ENCODE data around the gene STK24. TPM values are rescaled to one million over a fixed set of nuclear protein-coding genes. Genes with fewer than 3 reads are reported as not detected.

Gene STK24
- total RNA-seq, 1 experiment from 2014 or later: 51.2 TPM

DNA sequence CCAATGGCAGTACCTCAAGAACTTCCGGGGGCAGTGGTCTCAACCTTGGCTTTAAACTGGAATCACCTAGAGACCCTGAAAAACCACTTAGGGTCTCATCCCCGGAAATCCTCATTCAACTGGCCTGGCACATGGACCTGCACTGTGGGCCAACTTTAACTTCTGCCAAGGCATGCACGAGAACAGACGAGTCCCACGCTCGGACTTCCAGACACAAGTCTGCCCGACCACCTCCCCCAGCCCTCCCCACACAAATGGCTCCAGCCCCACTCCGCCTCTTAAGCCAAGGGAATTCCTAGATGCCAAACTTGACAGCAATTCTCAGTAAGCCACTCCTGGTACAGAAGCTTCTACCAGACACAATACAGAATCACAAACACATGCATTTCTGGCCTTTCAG, 114.0 kb downstream of the STK24 start:
- CTCF ChIA-PET: no interaction called here
- DNase-seq: no peak
- Mint-ChIP-seq H3K27ac (ENCODE audit: unreplicated experiment) (no peak overlapping the region), H3K36me3 (ENCODE audit: insufficient read depth, unreplicated experiment) (peaks cover 22% of the 10 kb centered on the region), H3K4me3 (ENCODE audit: low read depth, unreplicated experiment) (no peak overlapping the region), H3K9me3 (ENCODE audit: low read depth, unreplicated experiment) (no peaks in the 10 kb centered on the region), H3K27me3 (ENCODE audit: unreplicated experiment) (no peaks in the 10 kb centered on the region), H3K4me1 (ENCODE audit: low read depth, unreplicated experiment) (peaks cover 6% of the 10 kb centered on the region)
- intact Hi-C loops (cut with micrococcal nuclease; ENCODE audit: unreplicated experiment): no loop called here
- TF ChIP-seq, protein P1, sequence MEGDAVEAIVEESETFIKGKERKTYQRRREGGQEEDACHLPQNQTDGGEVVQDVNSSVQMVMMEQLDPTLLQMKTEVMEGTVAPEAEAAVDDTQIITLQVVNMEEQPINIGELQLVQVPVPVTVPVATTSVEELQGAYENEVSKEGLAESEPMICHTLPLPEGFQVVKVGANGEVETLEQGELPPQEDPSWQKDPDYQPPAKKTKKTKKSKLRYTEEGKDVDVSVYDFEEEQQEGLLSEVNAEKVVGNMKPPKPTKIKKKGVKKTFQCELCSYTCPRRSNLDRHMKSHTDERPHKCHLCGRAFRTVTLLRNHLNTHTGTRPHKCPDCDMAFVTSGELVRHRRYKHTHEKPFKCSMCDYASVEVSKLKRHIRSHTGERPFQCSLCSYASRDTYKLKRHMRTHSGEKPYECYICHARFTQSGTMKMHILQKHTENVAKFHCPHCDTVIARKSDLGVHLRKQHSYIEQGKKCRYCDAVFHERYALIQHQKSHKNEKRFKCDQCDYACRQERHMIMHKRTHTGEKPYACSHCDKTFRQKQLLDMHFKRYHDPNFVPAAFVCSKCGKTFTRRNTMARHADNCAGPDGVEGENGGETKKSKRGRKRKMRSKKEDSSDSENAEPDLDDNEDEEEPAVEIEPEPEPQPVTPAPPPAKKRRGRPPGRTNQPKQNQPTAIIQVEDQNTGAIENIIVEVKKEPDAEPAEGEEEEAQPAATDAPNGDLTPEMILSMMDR (IDR thresholded peaks at IDR 0.05; ENCODE audit: unreplicated experiment): no peak
- BruUV-seq (replicated peaks): no TSS peak

- intact Hi-C loops (cut with micrococcal nuclease; ENCODE audit: unreplicated experiment): no loop called here
- H3K36me3 Mint-ChIP-seq (ENCODE audit: insufficient read depth, unreplicated experiment): peaks cover 25% of the 10 kb centered on the region
- peaks cover 3% of the 10 kb centered on the region for H3K4me1 Mint-ChIP-seq (ENCODE audit: low read depth, unreplicated experiment)
- no peak overlapping the region for H3K27ac Mint-ChIP-seq (ENCODE audit: unreplicated experiment)
- H3K9me3 Mint-ChIP-seq (ENCODE audit: low read depth, unreplicated experiment): no peaks in the 10 kb centered on the region
- CTCF ChIA-PET: no interaction called here
- no peak for DNase-seq
- no TSS peak for BruUV-seq (replicated peaks)
- TF ChIP-seq, protein P1 (IDR thresholded peaks at IDR 0.05; ENCODE audit: unreplicated experiment): no peak
- H3K4me3 Mint-ChIP-seq (ENCODE audit: low read depth, unreplicated experiment): no peak overlapping the region
- H3K27me3 Mint-ChIP-seq (ENCODE audit: unreplicated experiment): no peaks in the 10 kb centered on the region
These were observed 114.5 kb downstream of the STK24 start for GRCh38 chr13:98462241-98462882.

- H3K4me3 Mint-ChIP-seq (ENCODE audit: low read depth, unreplicated experiment): no peak overlapping the region
- intact Hi-C loops (cut with micrococcal nuclease; ENCODE audit: unreplicated experiment): no loop called here
- H3K27me3 Mint-ChIP-seq (ENCODE audit: unreplicated experiment): no peaks in the 10 kb centered on the region
- CTCF ChIA-PET: no interaction called here
- no peak overlapping the region for H3K27ac Mint-ChIP-seq (ENCODE audit: unreplicated experiment)
- no peak for DNase-seq
- TF ChIP-seq, protein P1 (IDR thresholded peaks at IDR 0.05; ENCODE audit: unreplicated experiment): no peak
- peaks cover 21% of the 10 kb centered on the region for H3K36me3 Mint-ChIP-seq (ENCODE audit: insufficient read depth, unreplicated experiment)
- no TSS peak for BruUV-seq (replicated peaks)
- H3K9me3 Mint-ChIP-seq (ENCODE audit: low read depth, unreplicated experiment): no peaks in the 10 kb centered on the region
- no peaks in the 10 kb centered on the region for H3K4me1 Mint-ChIP-seq (ENCODE audit: low read depth, unreplicated experiment)
These were observed 115.2 kb downstream of the STK24 start for GRCh38 chr13:98461486-98462240.

DNA sequence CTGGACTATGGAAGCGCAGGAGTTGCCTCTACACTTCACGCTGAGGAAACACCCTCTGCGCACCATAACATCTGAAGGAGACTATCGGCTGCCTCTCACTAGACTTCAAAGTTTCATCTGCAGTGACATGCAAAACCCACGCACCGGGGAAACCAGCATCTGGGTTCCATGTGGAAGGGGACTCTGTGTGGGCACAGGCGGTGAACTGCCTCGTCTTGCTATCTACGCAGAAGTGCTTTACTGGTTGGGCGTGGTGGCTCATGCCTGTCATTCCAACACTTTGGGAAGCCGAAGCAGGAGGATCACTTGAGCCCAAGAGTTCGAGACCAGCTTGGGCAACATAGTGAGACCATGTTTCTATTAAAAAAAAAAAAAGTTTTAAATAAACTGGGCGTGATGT, 116.4 kb downstream of the STK24 start:
- Mint-ChIP-seq H3K4me3 (ENCODE audit: low read depth, unreplicated experiment) (no peak overlapping the region), H3K27ac (ENCODE audit: unreplicated experiment) (no peak overlapping the region), H3K4me1 (ENCODE audit: low read depth, unreplicated experiment) (no peaks in the 10 kb centered on the region), H3K36me3 (ENCODE audit: insufficient read depth, unreplicated experiment) (peaks cover 21% of the 10 kb centered on the region), H3K9me3 (ENCODE audit: low read depth, unreplicated experiment) (no peaks in the 10 kb centered on the region), H3K27me3 (ENCODE audit: unreplicated experiment) (no peaks in the 10 kb centered on the region)
- BruUV-seq (replicated peaks): no TSS peak
- intact Hi-C loops (cut with micrococcal nuclease; ENCODE audit: unreplicated experiment): no loop called here
- CTCF ChIA-PET: no interaction called here
- TF ChIP-seq, protein P1 (IDR thresholded peaks at IDR 0.05; ENCODE audit: unreplicated experiment): no peak
- no peak for DNase-seq

Data from Calu3 (cell line).